ENCODE data around the gene XRCC6. TPM values are rescaled to one million over a fixed set of nuclear protein-coding genes. Genes with fewer than 3 reads are reported as not detected.
A peak's percentile ranks its signal among the peaks of the same experiment; 100 is the strongest.

XRCC6 gene
- total RNA-seq, 2 experiments from 2014 or later: 302 to 308 TPM

- Mint-ChIP-seq H3K9me3 (ENCODE audit: insufficient read depth) (no peaks in the 10 kb centered on the region), H3K27ac (no peak overlapping the region), H3K4me1 (ENCODE audit: low read depth) (peaks cover 30% of the 10 kb centered on the region), H3K4me3 (no peak overlapping the region), H3K27me3 (ENCODE audit: low read depth) (peaks cover 3% of the 10 kb centered on the region), H3K36me3 (ENCODE audit: low read depth) (peaks cover 40% of the 10 kb centered on the region)
- DNase-seq (no peak), ATAC-seq (no peak)
- CTCF ChIA-PET: interaction anchor here (1.0 to 2.2 kb wide), 3 partner anchors 9 to 68 kb away, joined by 3 to 6 read pairs (median 4); partner anchors contain the start of gene POLR3H
- POLR2A ChIA-PET: interaction anchor here (1.2 kb wide), 1 partner anchor 24 kb away, joined by 3 read pairs; no protein-coding TSS in a partner anchor
Observed at GRCh38 chr22:41598891-41599635, 22.0 kb upstream of the XRCC6 start.

GRCh38 chr22:41600976-41601375 lies 20.1 kb upstream of the XRCC6 start:
- Mint-ChIP-seq H3K27ac (no peak overlapping the region), H3K9me3 (ENCODE audit: insufficient read depth) (no peaks in the 10 kb centered on the region), H3K4me3 (no peak overlapping the region), H3K27me3 (ENCODE audit: low read depth) (peaks cover 8% of the 10 kb centered on the region), H3K36me3 (ENCODE audit: low read depth) (peaks cover 58% of the 10 kb centered on the region), H3K4me1 (ENCODE audit: low read depth) (peaks cover 38% of the 10 kb centered on the region)
- DNase-seq: no peak
- CTCF ChIA-PET: interaction anchor here (0.5 to 1.4 kb wide), 2 partner anchors 25 to 257 kb away, joined by 3 read pairs; no protein-coding TSS in a partner anchor
- POLR2A ChIA-PET: interaction anchor here (1.0 kb wide), 1 partner anchor 11 kb away, joined by 3 read pairs; the partner anchor contains the start of gene PMM1
- ATAC-seq: no peak

DNA sequence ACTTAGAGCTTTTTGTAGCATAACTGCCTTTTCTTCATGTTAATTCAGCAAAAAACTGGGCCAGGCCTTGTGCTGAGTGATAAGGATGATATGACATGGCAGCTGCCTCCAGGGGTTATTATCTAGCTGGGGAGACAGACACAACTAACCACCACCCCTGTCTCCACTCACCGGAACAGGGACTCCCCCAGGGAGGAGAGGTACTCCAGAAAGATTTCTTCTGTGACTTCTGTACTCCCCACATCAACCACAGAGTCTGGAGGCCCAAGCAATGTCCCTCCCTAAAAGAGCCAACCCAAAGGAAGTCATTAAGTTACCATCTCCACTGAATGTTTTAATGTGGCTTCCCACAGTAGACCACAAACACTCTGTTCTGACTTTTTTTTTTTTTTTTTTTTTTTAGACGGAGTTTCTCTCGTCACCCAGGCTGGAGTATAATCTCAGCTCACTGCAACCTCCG lies 17.2 kb upstream of the XRCC6 start:
- H3K9me3 Mint-ChIP-seq (ENCODE audit: insufficient read depth): no peaks in the 10 kb centered on the region
- peak overlapping the region; percentile 67 for H3K27ac Mint-ChIP-seq
- ATAC-seq: peak; percentile 98
- peak overlapping the region; percentile 40 for H3K4me3 Mint-ChIP-seq
- peaks cover 68% of the 10 kb centered on the region for H3K36me3 Mint-ChIP-seq (ENCODE audit: low read depth)
- CTCF ChIA-PET: interaction anchor here (1.0 to 2.6 kb wide), 4 partner anchors 14 to 63 kb away, joined by 3 to 8 read pairs (median 4); no protein-coding TSS in a partner anchor
- peak; percentile 79 for DNase-seq
- H3K27me3 Mint-ChIP-seq (ENCODE audit: low read depth): peaks cover 8% of the 10 kb centered on the region
- POLR2A ChIA-PET: interaction anchor here (0.8 to 3.3 kb wide), 4 partner anchors 13 to 487 kb away, joined by 4 to 31 read pairs (median 11); partner anchors contain the start of genes DESI1, PMM1 and XRCC6
- H3K4me1 Mint-ChIP-seq (ENCODE audit: low read depth): peaks cover 29% of the 10 kb centered on the region

DNA sequence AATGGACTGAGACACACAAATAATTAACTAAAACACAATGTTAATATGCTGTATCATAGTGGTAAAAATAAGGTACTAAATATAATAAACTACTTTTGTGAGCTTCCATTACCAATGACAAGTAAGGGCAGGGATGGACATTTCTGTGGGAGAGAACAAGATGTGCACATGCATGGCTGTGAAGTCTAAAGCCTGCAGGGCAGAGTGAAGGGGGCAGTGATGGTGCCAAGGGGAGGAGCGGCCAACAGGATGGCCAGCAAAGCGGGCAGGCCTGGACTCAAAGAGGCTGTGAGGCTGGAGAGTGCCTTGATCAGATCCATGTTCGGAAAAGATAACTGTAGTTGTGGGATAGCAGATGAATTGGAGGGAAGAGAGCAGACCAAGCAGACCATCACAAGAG lies 12.7 kb upstream of the XRCC6 start:
- no peak overlapping the region for H3K27ac Mint-ChIP-seq
- ChIA-PET POLR2A (no interaction called here), CTCF (interaction anchor here (0.7 kb wide), 1 partner anchor 266 kb away, joined by 3 read pairs; no protein-coding TSS in a partner anchor)

DNA sequence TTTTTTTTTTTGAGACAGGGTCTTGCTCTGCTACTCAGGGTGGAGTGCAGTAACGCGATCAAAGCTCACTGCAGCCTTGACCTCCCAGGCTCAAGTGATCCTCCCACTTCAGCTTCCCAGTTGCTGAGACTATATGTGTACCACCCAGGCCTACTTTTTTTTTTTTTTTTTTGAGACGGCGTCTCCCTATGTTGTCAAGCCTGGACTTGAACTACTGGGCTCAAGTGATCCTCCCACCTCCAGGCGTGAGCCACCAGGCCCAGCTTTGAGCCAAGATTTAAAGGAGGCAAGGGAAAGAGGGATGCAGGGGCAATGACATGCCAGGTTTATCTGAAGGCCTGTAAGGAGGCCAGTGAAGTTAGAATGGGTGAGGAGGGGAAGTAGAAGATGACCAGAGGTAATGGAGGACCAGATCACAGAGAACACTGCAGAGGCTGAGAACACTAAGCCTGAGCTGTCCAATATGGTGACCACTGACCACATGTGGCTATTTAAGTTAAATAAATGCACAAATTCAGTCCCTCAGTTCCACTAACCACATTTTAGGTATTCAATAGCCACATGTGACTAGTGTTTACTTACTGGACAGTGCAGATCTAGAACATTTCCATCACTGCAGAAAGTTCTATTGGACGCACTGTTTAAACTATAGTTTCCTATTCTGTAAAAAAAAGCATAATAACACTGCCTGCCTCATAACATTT lies 8.3 kb upstream of the XRCC6 start:
- Mint-ChIP-seq H3K36me3 (ENCODE audit: low read depth) (peaks cover 15% of the 10 kb centered on the region), H3K4me3 (no peak overlapping the region), H3K4me1 (ENCODE audit: low read depth) (peaks cover 12% of the 10 kb centered on the region), H3K27me3 (ENCODE audit: low read depth) (no peaks in the 10 kb centered on the region), H3K9me3 (ENCODE audit: insufficient read depth) (no peaks in the 10 kb centered on the region), H3K27ac (no peak overlapping the region)
- no peak for ATAC-seq
- POLR2A ChIA-PET: interaction anchor here (1.4 kb wide), 1 partner anchor 23 kb away, joined by 3 read pairs; the partner anchor contains the start of gene PMM1
- DNase-seq: no peak
- CTCF ChIA-PET: interaction anchor here (0.8 kb wide), 1 partner anchor 8 kb away, joined by 3 read pairs; no protein-coding TSS in a partner anchor

More for the DNA sequence above, 12.7 kb upstream of the XRCC6 start:
- Mint-ChIP-seq H3K4me3 (no peak overlapping the region), H3K9me3 (ENCODE audit: insufficient read depth) (no peaks in the 10 kb centered on the region), H3K36me3 (ENCODE audit: low read depth) (peaks cover 45% of the 10 kb centered on the region), H3K4me1 (ENCODE audit: low read depth) (peaks cover 15% of the 10 kb centered on the region), H3K27me3 (ENCODE audit: low read depth) (peaks cover 5% of the 10 kb centered on the region)
- DNase-seq: no peak
- no peak for ATAC-seq

DNA sequence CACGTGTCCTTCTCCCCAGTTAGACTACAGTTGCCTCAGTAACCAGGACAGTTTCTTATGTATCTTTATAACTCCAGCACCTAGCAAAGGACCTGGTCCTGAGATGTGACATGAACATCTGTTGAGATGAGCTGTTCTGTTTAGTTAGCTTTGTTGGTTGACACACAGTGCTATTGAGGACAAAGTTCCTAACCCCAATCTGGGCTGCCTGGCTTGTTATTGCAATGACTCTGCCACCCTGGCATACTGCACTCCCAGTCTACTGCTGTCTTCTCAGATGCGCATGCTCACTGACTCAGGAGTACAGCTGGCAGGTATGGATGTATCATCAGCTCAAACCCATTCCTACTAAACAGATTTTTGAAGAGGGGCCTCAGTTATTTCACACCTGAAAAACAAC lies 7.6 kb upstream of the XRCC6 start:
- H3K27ac Mint-ChIP-seq: no peak overlapping the region
- ChIA-PET POLR2A (interaction anchor here (1.4 kb wide), 1 partner anchor 24 kb away, joined by 3 read pairs; the partner anchor contains the start of gene PMM1), CTCF (interaction anchor here (0.8 to 1.1 kb wide), 2 partner anchors 8 to 53 kb away, joined by 3 read pairs; no protein-coding TSS in a partner anchor)
- no peaks in the 10 kb centered on the region for H3K9me3 Mint-ChIP-seq (ENCODE audit: insufficient read depth)
- ATAC-seq (no peak), DNase-seq (no peak)
- H3K27me3 Mint-ChIP-seq (ENCODE audit: low read depth): no peaks in the 10 kb centered on the region
- H3K4me3 Mint-ChIP-seq: no peak overlapping the region
- peaks cover 15% of the 10 kb centered on the region for H3K4me1 Mint-ChIP-seq (ENCODE audit: low read depth)
- peaks cover 14% of the 10 kb centered on the region for H3K36me3 Mint-ChIP-seq (ENCODE audit: low read depth)

- ChIA-PET POLR2A (interaction anchor here (0.8 to 5.2 kb wide), 9 partner anchors 16 to 180 kb away, joined by 3 to 44 read pairs (median 4); partner anchors contain the start of genes ACO2, CCDC134, PHF5A and PMM1), CTCF (interaction anchor here (0.8 to 2.0 kb wide), 8 partner anchors 15 to 216 kb away, joined by 3 to 20 read pairs (median 4); partner anchors contain the start of gene PMM1)
- H3K4me1 Mint-ChIP-seq (ENCODE audit: low read depth): peaks cover 46% of the 10 kb centered on the region
- H3K27me3 Mint-ChIP-seq (ENCODE audit: low read depth): no peaks in the 10 kb centered on the region
- H3K36me3 Mint-ChIP-seq (ENCODE audit: low read depth): peaks cover 27% of the 10 kb centered on the region
- H3K4me3 Mint-ChIP-seq: peak overlapping the region; percentile 96
- ATAC-seq (peak; percentile 28), DNase-seq (peak; percentile 60)
- peak overlapping the region; percentile 98 for H3K27ac Mint-ChIP-seq
- no peaks in the 10 kb centered on the region for H3K9me3 Mint-ChIP-seq (ENCODE audit: insufficient read depth)
Observed at GRCh38 chr22:41619979-41620588, 1.0 kb upstream of the XRCC6 start.

DNA sequence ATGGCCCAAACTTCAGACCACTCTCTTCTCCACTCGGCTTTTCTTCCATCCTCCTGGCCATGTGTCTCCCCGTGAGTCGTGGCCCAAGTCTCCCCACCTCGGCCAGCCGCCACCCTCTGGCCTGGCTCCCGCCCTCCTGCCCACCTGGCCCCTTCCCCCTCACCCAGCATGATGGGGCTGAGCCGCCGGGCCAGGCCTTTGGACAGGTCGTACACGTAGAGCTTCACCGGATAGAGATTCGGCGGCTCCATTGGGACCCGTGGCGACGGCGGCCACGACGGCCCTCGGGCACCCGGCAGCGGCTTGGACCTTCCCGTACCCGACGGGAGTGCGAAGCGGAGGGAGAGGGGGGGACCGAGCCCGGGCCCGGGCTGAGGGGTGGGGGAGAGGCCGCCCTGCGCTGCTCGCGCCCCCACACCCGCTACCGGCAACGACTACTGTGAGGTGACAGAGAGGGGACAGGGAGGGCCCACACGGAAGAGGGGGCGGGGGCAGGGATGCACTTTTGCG lies 451 bp upstream of the XRCC6 start, which contains the start of gene DESI1:
Gene DESI1 (minus strand): TSS at position 455 of the 510 bp plus-strand sequence. CDS start 204 bp downstream, at position 251.
- ChIA-PET POLR2A (interaction anchor here (0.7 to 5.2 kb wide), 13 partner anchors 16 to 334 kb away, joined by 3 to 44 read pairs (median 4); partner anchors contain the start of genes ACO2, CCDC134, CENPM and PHF5A), CTCF (interaction anchor here (1.5 to 1.9 kb wide), 4 partner anchors 23 to 77 kb away, joined by 3 to 10 read pairs (median 5); no protein-coding TSS in a partner anchor)
- peaks cover 31% of the 10 kb centered on the region for H3K36me3 Mint-ChIP-seq (ENCODE audit: low read depth)
- ATAC-seq (peak; percentile 43), DNase-seq (no peak)
- H3K4me3 Mint-ChIP-seq: peak within 1 kb of the TSS; percentile 96
- H3K27ac Mint-ChIP-seq: peak within 1 kb of the TSS; percentile 98
- no peaks in the 10 kb centered on the region for H3K9me3 Mint-ChIP-seq (ENCODE audit: insufficient read depth)
- H3K4me1 Mint-ChIP-seq (ENCODE audit: low read depth): peaks cover 46% of the 10 kb centered on the region
- no peaks in the 10 kb centered on the region for H3K27me3 Mint-ChIP-seq (ENCODE audit: low read depth)

DNA sequence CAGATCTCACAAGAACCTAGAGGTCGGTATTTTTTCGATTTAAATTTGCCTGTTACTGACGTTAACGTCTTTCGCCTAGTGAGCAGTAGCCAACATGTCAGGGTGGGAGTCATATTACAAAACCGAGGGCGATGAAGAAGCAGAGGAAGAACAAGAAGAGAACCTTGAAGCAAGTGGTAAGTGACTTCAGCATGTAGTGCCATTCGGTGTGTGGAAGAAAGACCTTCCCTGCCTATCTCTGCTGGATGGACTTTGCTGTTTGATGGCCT lies 750 bp downstream of the XRCC6 start:
- H3K36me3 Mint-ChIP-seq (ENCODE audit: low read depth): peaks cover 33% of the 10 kb centered on the region
- ChIA-PET CTCF (interaction anchor here (1.0 to 1.7 kb wide), 4 partner anchors 24 to 45 kb away, joined by 3 to 10 read pairs (median 4); no protein-coding TSS in a partner anchor), POLR2A (interaction anchor here (0.6 to 5.2 kb wide), 13 partner anchors 12 to 505 kb away, joined by 3 to 44 read pairs (median 3); partner anchors contain the start of genes CENPM and PMM1)
- DNase-seq (no peak), ATAC-seq (no peak)
- no peaks in the 10 kb centered on the region for H3K27me3 Mint-ChIP-seq (ENCODE audit: low read depth)
- peak overlapping the region; percentile 96 for H3K4me3 Mint-ChIP-seq
- H3K4me1 Mint-ChIP-seq (ENCODE audit: low read depth): peaks cover 43% of the 10 kb centered on the region
- no peaks in the 10 kb centered on the region for H3K9me3 Mint-ChIP-seq (ENCODE audit: insufficient read depth)
- peak overlapping the region; percentile 98 for H3K27ac Mint-ChIP-seq

GRCh38 chr22:41625577-41625976 lies 4.5 kb downstream of the XRCC6 start:
- ChIA-PET POLR2A (interaction anchor here (0.6 kb wide), 1 partner anchor 21 kb away, joined by 5 read pairs; no protein-coding TSS in a partner anchor), CTCF (interaction anchor here (1.3 to 1.6 kb wide), 3 partner anchors 28 to 99 kb away, joined by 3 read pairs; no protein-coding TSS in a partner anchor)
- ATAC-seq (no peak), DNase-seq (no peak)
- Mint-ChIP-seq H3K4me1 (ENCODE audit: low read depth) (peaks cover 19% of the 10 kb centered on the region), H3K9me3 (ENCODE audit: insufficient read depth) (no peaks in the 10 kb centered on the region), H3K36me3 (ENCODE audit: low read depth) (peaks cover 58% of the 10 kb centered on the region), H3K27ac (no peak overlapping the region), H3K27me3 (ENCODE audit: low read depth) (no peaks in the 10 kb centered on the region), H3K4me3 (no peak overlapping the region)
